Daoy (cell line): ENCODE data around the gene SH3BGRL2. TPM values are rescaled to one million over a fixed set of nuclear protein-coding genes. Genes with fewer than 3 reads are reported as not detected.
"Not testable (repeated sequence)": the region's sequence is repeated elsewhere in the genome, so short reads cannot be mapped to it uniquely, and the experiment has no call there.

ENCODE experiments used
- DNase-seq: peaks from one replicate; pipeline ENCODE4 v3.0.0-alpha.2; 2015; ENCODE audit warnings: low read depth
- total RNA-seq: library from RNA; depleted of rRNA; stranded (reverse); fragments of >200 nt; shearing (Covaris generic); gene quantifications from 2 replicates; pipeline ENCODE4 v1.2.3, GENCODE V29; 2014

Gene SH3BGRL2
- total RNA-seq, 1 experiment from 2014 or later = 15.8 TPM

- DNase-seq = no peak
Observed at GRCh38 chr6:79649016-79649415, 17.9 kb downstream of the SH3BGRL2 start.

DNA sequence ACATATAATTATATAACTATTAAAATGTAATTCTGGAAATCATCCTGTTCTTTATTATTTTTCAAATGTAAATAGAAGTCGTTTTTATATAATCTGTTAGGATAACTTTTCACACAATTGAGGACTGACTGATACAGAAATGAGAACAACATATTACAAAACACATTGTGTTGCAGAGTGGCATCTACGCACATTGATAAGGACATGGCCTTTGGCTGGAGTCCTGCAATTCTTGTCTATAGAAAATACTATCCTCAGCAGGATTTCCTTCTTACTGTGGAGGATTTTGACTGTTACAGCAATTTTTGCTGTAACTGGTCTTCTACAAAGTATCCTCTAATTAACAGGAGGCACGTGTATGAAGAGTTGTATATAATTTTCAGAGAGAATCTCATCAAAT is 19.8 kb downstream of the SH3BGRL2 start:
- DNase-seq = no peak

GRCh38 chr6:79656134-79656533 is 25.0 kb downstream of the SH3BGRL2 start:
- no peak for DNase-seq

GRCh38 chr6:79657238-79657637 is 26.1 kb downstream of the SH3BGRL2 start:
- DNase-seq = no peak

DNA sequence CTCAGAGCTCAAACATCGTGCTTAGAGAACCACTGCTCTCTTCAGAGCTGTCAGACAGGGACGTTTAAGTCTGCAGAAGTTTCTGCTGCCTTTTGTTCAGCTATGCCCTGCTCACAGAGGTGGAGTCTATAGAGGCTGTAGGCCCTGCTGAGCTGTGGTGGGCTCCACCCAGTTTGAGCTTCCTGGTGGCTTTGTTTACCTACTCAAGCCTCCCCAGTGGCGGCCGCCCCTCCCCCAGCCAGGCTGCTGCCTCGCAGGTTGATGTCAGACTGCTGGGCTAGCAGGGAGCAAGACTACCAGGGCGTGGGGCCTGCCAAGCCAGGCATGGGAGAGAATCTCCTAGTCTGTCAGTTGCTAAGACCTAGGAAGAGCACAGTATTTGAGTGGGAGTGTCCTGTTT is 32.5 kb downstream of the SH3BGRL2 start:
- DNase-seq = not testable (repeated sequence)

GRCh38 chr6:79665725-79666551 is 34.8 kb downstream of the SH3BGRL2 start:
- DNase-seq = no peak

GRCh38 chr6:79666634-79667033 is 35.5 kb downstream of the SH3BGRL2 start:
- DNase-seq = no peak

- DNase-seq = no peak
Observed at GRCh38 chr6:79668381-79668780, 37.3 kb downstream of the SH3BGRL2 start.

DNA sequence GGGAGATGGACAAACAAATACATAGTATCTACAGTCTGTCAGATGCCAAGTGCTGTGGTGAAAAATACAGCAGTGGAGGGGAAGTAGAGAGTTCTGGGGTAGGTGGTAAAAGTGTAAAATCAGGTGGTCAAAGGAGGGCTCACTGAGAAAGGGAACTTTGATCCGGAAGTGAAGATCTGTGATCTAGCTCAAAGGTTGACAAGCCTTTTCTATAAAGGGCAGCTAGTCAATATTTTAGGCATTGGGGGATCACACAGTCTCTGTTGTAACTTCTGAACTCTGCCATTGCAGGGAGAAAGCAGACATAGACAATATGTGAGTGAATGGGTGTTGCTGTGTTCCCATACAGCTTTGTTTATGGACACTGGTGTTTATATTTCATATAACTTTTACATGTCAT is 38.6 kb downstream of the SH3BGRL2 start:
- DNase-seq = no peak

DNA sequence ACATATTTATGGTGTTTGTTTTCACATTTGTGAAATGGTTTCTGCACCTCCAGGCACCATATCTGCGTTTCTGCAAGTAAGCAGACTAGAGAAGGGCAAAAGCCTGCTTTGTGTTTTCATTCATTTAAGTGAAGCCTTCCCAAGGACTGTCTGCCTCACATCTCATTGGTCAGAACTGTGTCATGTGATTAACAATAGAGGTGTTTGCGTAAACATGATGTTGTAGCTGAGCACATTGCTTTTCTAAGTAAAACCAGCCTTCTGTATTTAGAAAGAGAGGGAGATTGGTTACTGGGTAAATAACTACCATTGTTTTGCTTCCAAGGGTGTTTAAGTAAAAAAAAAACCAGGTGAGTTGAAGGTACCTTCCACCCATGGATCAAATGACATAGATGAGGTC is 39.7 kb downstream of the SH3BGRL2 start:
- no peak for DNase-seq

- DNase-seq = peak; percentile 71
Observed at GRCh38 chr6:79671600-79672266, 40.6 kb downstream of the SH3BGRL2 start.

DNA sequence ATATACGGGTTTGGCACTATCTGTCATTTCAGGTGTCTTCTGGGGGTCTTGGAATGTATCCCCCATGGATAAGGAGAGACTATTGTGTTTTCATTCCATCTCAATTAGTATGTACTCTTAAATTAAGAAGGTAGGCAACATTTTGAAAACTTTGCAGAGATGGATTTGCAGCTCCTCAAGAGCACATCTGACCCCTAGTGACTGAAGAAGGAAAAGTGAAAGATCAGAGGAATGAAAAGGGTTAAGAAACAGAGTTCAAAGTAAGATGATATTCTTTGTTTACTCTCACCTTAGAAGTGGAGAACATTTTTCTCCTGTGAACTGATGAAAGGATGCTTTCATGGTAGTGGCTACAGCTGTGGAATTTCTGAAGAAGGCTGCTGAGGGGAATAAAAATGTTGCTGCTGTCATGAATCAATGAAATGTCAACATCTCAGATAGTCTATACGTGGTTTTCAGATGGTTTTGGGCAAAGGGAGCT is 41.5 kb downstream of the SH3BGRL2 start:
- DNase-seq = peak; percentile 17

GRCh38 chr6:79673947-79674346 is 42.8 kb downstream of the SH3BGRL2 start:
- DNase-seq = no peak

DNA sequence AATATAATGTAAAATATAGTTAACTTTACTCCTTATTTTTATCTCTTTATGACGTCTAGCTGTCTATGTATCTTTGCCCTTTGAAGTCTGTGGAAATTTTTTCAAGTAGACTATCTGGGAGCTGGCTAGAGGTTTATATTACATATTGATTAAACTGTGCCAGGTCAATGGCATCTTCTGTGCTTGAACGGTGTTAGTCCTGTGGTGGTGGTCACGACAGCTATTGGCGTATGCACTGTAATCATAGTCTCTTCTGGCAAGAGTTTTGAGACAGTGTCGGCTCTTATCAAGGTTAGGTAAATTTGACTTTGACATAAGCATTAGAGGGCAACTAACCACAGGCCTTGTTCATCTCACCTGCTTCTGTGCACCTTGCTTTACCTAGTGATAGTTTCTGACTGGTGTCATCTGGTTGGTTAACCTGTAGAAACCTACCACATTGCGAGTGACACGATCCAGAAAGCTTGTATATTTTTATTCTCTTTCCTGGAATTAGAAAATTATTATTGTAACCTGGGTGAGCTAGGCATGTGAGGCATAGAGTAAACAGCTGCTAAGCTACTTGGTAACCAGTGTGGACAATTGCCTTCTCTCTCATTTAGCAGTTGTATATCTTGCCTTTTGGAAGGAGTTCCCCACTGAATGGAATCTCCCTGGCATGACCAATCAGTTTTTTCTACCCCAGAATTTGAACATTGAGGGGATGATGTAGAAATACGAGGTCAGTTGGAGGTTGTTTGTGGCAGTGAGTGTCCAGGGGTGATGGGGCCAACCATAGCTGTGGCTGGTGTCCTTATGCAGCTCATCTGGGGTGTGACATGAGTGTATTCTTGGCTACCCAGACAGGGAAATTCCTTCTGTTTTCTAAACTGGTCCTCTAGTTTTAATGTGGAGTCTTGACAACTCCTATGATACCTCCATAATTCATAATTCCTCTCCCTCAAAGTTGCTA is 45.9 kb downstream of the SH3BGRL2 start:
- no peak for DNase-seq

- DNase-seq = not testable (repeated sequence)
Observed at GRCh38 chr6:79682682-79683081, 51.6 kb downstream of the SH3BGRL2 start.

DNA sequence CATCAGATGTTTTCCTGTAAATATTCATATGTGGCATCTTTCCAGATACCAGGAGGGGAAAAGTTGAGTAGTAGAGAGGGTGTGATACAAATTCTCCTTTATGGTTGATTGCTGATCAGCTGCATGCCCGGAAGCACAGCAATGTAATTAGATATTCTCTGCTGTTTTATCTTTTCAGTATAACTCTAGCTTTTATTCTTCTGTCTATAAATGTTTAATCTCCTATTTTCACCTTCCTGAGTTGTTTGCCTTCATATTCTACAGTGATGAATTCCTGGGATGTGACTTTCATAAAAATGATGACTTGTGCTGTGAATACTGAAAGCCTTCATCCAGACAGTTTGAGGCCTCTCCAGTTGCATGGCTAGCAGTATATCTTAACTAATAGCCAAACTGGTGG is 53.7 kb downstream of the SH3BGRL2 start:
- no peak for DNase-seq

DNA sequence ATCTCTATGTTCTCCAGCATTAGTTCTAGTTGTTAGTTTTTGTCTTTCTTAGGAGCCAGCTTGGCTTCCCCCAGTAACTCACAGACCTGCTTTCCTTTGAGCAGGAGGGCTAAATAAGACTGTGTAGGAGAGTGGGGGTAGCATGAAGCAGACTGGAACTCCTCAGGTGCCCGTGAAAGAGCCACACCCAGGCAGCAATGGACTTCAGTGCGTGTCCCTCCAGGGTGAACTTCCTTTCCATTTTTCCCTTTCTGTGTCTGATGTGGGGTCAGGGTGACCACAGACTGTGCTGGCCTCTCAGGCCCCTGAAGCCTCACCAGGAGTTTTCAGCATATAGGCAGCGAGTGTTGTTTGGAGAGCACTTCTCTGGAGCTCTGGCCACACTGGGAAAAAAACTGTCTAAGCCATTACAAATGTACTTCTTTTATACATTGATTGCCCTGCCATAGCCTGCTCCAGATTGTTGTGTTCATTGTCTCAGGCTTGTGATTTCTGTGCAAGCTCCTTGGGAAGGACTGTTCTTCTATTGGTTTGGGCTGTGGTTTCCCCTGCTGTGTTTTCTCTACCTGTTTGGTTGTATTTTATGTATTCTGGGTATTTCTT is 55.7 kb downstream of the SH3BGRL2 start:
- no peak for DNase-seq

- no peak for DNase-seq
Observed at GRCh38 chr6:79687759-79688158, 56.6 kb downstream of the SH3BGRL2 start.

DNA sequence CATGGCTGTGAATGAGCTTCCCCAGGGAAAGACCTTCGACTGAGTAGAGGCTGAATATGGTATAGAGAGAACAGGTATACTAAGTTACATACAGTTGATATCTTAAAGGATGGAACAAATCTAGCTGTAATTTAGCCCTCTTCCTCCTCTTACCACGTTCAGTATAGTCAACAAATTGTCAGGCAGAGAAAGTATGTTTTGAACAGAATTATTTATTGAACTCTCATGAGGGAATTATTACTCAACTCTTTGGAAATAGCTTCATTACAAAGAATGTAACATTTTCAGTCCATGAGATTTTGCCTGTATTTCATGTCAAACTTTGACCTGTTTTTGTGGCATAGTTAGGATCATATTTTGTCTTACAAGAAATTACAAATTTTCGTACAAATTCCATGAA is 63.0 kb downstream of the SH3BGRL2 start:
- no peak for DNase-seq

GRCh38 chr6:79694623-79695343 is 63.7 kb downstream of the SH3BGRL2 start:
- no peak for DNase-seq

- no peak for DNase-seq
Observed at GRCh38 chr6:79697430-79697829, 66.3 kb downstream of the SH3BGRL2 start.
